Endothelial cell (in vitro differentiated cells): Measurements from ENCODE around the gene OR13C8. TPM values are rescaled to one million over a fixed set of nuclear protein-coding genes. Genes with fewer than 3 reads are reported as not detected.

Source experiments
- DNase-seq: peaks from one replicate; pipeline ENCODE4 v3.0.0; 2021; ENCODE audit warnings: low spot score
- H3K27ac Mint-ChIP-seq: one replicate; pipeline ENCODE4 v1.8.0; 2021; ENCODE audit warnings: mixed read lengths, inconsistent platforms; ENCODE audit not compliant: unreplicated experiment
- H3K27me3 Mint-ChIP-seq: one replicate; pipeline ENCODE4 v1.8.0; 2021; ENCODE audit warnings: mild to moderate bottlenecking, moderate library complexity, mixed read lengths, inconsistent platforms; ENCODE audit not compliant: unreplicated experiment
- H3K36me3 Mint-ChIP-seq: one replicate; pipeline ENCODE4 v1.8.0; 2021; ENCODE audit warnings: mild to moderate bottlenecking, low read depth, mixed read lengths, inconsistent platforms; ENCODE audit not compliant: unreplicated experiment
- H3K4me1 Mint-ChIP-seq: one replicate; pipeline ENCODE4 v1.8.0; 2021; ENCODE audit warnings: mild to moderate bottlenecking, mixed read lengths, inconsistent platforms; ENCODE audit not compliant: unreplicated experiment
- H3K4me3 Mint-ChIP-seq: one replicate; pipeline ENCODE4 v1.8.0; 2021; ENCODE audit warnings: mild to moderate bottlenecking, mixed read lengths, inconsistent platforms; ENCODE audit not compliant: unreplicated experiment
- H3K9me3 Mint-ChIP-seq: one replicate; pipeline ENCODE4 v1.8.0; 2021; ENCODE audit warnings: mixed read lengths, inconsistent platforms; ENCODE audit not compliant: unreplicated experiment
- CTCF ChIP-seq: fragments of 200-600 bp; sonication (generic); IDR thresholded peaks from one replicate; pipeline ENCODE4 v1.5.0; 2021; ENCODE audit warnings: antibody characterized with exemption; ENCODE audit not compliant: unreplicated experiment
- total RNA-seq: library from RNA; stranded (reverse); fragmentation: NEBNext Ultra II Directional; extraction: Animal tissue kit (Norgen Biotek cat#: 25700); gene quantifications from one replicate; pipeline ENCODE4 v1.2.1, GENCODE V29; 2021; ENCODE audit not compliant: unreplicated experiment

Gene OR13C8
- total RNA-seq, 1 donor from 2014 or later = not detected

DNA sequence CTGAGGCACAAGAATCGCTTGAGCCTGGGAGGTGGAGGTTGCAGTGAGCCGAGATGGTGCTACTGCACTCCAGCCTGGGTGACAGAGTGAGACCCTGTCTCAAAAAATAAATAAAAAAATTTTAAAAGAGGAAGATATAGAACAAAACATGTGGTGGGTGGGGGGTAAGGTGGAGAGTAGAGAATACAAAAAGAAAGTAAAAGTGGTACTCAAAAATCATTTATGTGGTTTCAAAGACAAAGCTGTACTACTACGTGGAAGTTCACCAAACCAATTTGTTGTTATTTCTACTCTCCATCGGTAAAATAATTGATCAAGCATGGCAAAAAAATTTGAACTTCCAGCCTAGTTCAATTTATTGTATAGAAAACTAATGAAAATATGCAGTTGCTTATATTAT, 24.3 kb upstream of the OR13C8 start:
- TF ChIP-seq CTCF = no peak
- Mint-ChIP-seq H3K9me3 (no peaks in the 10 kb centered on the region), H3K4me1 (no peaks in the 10 kb centered on the region), H3K36me3 (no peaks in the 10 kb centered on the region), H3K4me3 (no peak overlapping the region), H3K27ac (no peak overlapping the region), H3K27me3 (peaks cover 1% of the 10 kb centered on the region)
- DNase-seq = no peak

DNA sequence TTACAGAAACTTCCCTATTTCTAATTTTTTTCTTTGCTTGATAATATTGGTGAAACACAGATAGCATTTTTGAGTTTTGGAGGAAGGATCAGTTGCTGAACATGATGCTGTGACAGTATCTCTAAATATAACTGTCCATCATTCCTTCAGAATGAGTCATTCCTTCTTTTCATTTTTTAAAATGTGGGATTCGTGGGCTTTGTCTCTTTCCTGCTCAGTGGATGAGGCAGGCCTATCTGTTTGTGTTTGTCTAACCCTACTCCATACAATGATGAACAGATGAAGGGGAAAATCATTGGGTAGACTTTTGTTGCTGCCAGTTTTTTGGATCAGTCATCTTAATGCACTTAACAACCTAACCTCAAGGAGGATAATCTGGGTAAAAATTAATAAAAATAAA, 15.7 kb upstream of the OR13C8 start:
- no peaks in the 10 kb centered on the region for H3K36me3 Mint-ChIP-seq
- DNase-seq = no peak
- H3K4me1 Mint-ChIP-seq = no peaks in the 10 kb centered on the region
- H3K9me3 Mint-ChIP-seq = no peaks in the 10 kb centered on the region
- H3K27me3 Mint-ChIP-seq = peaks cover 2% of the 10 kb centered on the region
- H3K4me3 Mint-ChIP-seq = no peak overlapping the region
- no peak overlapping the region for H3K27ac Mint-ChIP-seq
- no peak for TF ChIP-seq CTCF

GRCh38 chr9:104555521-104555920, 13.4 kb upstream of the OR13C8 start:
- Mint-ChIP-seq H3K4me1 (no peaks in the 10 kb centered on the region), H3K36me3 (no peaks in the 10 kb centered on the region), H3K9me3 (no peaks in the 10 kb centered on the region), H3K4me3 (no peak overlapping the region), H3K27ac (no peak overlapping the region), H3K27me3 (peaks cover 2% of the 10 kb centered on the region)
- TF ChIP-seq CTCF = no peak
- no peak for DNase-seq

- H3K4me1 Mint-ChIP-seq = no peaks in the 10 kb centered on the region
- peaks cover 2% of the 10 kb centered on the region for H3K27me3 Mint-ChIP-seq
- no peaks in the 10 kb centered on the region for H3K36me3 Mint-ChIP-seq
- H3K4me3 Mint-ChIP-seq = no peak overlapping the region
- TF ChIP-seq CTCF = no peak
- H3K9me3 Mint-ChIP-seq = no peaks in the 10 kb centered on the region
- DNase-seq = no peak
- no peak overlapping the region for H3K27ac Mint-ChIP-seq
Measured at GRCh38 chr9:104556830-104557634, 11.9 kb upstream of the OR13C8 start.

GRCh38 chr9:104564358-104564757, 4.6 kb upstream of the OR13C8 start:
- Mint-ChIP-seq H3K9me3 (no peaks in the 10 kb centered on the region), H3K36me3 (no peaks in the 10 kb centered on the region), H3K4me3 (no peak overlapping the region), H3K27me3 (no peaks in the 10 kb centered on the region), H3K4me1 (no peaks in the 10 kb centered on the region), H3K27ac (no peak overlapping the region)
- no peak for DNase-seq
- no peak for TF ChIP-seq CTCF
